OCI-LY1 (cell line): Measurements from ENCODE around the gene BAAT.

ENCODE experiments used
- H2AFZ ChIP-seq: fragments of 200-600 bp; sonication (generic), shearing (Covaris generic); 2 replicates; pipeline ENCODE4 v1.6.0; 2014; ENCODE audit warnings: antibody characterized with exemption, mild to moderate bottlenecking, low read length
- H3F3A ChIP-seq: fragments of 200-600 bp; sonication (generic), shearing (Covaris generic); 2 replicates; pipeline ENCODE4 v1.6.0; 2014; ENCODE audit warnings: mild to moderate bottlenecking, antibody characterized with exemption, low read length, moderate library complexity; ENCODE audit not compliant: insufficient read depth
- H3K27ac ChIP-seq: fragments of 200-600 bp; sonication (generic); 2 replicates; pipeline ENCODE4 v1.5.1; 2014; ENCODE audit warnings: low read length, mixed run types, mild to moderate bottlenecking, low read depth; ENCODE audit not compliant: poor library complexity, severe bottlenecking
- H3K27me3 ChIP-seq: fragments of 200-600 bp; sonication (generic); 2 replicates; pipeline ENCODE4 v1.6.0; 2014; ENCODE audit warnings: antibody characterized with exemption, mild to moderate bottlenecking, low read length, moderate library complexity; ENCODE audit not compliant: insufficient read depth
- H3K36me3 ChIP-seq: fragments of 200-600 bp; sonication (generic); 2 replicates; pipeline ENCODE4 v1.6.1; 2014; ENCODE audit warnings: mild to moderate bottlenecking, antibody characterized with exemption, low read length, moderate library complexity, mixed read lengths; ENCODE audit not compliant: insufficient read depth
- H3K4me1 ChIP-seq: fragments of 200-600 bp; sonication (generic); 2 replicates; pipeline ENCODE4 v1.5.1; 2014; ENCODE audit warnings: mild to moderate bottlenecking, low read length, moderate library complexity; ENCODE audit not compliant: insufficient read depth, severe bottlenecking
- H3K4me2 ChIP-seq: fragments of 200-600 bp; sonication (generic), shearing (Covaris generic); 2 replicates; pipeline ENCODE4 v1.6.1; 2014; ENCODE audit warnings: low read length
- H3K4me3 ChIP-seq: fragments of 200-600 bp; sonication (generic); 2 replicates; pipeline ENCODE4 v1.5.1; 2014; ENCODE audit warnings: low read length, low read depth, mild to moderate bottlenecking, mixed read lengths; ENCODE audit not compliant: poor library complexity, severe bottlenecking
- H3K79me2 ChIP-seq: fragments of 200-600 bp; shearing (Covaris generic); 2 replicates; pipeline ENCODE4 v1.6.1; 2016; ENCODE audit warnings: mixed run types, low read length, mixed read lengths; ENCODE audit not compliant: insufficient read depth
- H3K9ac ChIP-seq: fragments of 200-600 bp; sonication (generic), shearing (Covaris generic); 2 replicates; pipeline ENCODE4 v1.6.1; 2014; ENCODE audit warnings: mild to moderate bottlenecking, low read length, mixed read lengths
- H3K9me2 ChIP-seq: fragments of 200-600 bp; sonication (generic), shearing (Covaris generic); 2 replicates; pipeline ENCODE4 v1.6.1; 2014; ENCODE audit warnings: low read depth, mild to moderate bottlenecking, low read length, mixed read lengths
- H3K9me3 ChIP-seq: fragments of 200-600 bp; shearing (Covaris generic); 2 replicates; pipeline ENCODE4 v1.6.1; 2014; ENCODE audit warnings: low read length, mixed read lengths
- H4K20me1 ChIP-seq: fragments of 200-600 bp; sonication (generic), shearing (Covaris generic); 2 replicates; pipeline ENCODE4 v1.6.0; 2016; ENCODE audit warnings: mild to moderate bottlenecking, low read length; ENCODE audit not compliant: insufficient read depth
- CTCF ChIP-seq: fragments of 200-600 bp; sonication (generic), shearing (Covaris generic); IDR thresholded peaks from 2 replicates; pipeline ENCODE4 v1.5.1; 2017; ENCODE audit warnings: mild to moderate bottlenecking, antibody characterized with exemption, low read length, moderate library complexity, mixed read lengths
- EZH2 ChIP-seq: fragments of 200-600 bp; sonication (generic), shearing (Covaris generic); IDR thresholded peaks from 2 replicates; pipeline ENCODE4 v1.8.0; 2017; ENCODE audit warnings: borderline replicate concordance, mixed run types, mild to moderate bottlenecking, antibody characterized with exemption, low read length, moderate library complexity, mixed read lengths

Gene BAAT

DNA sequence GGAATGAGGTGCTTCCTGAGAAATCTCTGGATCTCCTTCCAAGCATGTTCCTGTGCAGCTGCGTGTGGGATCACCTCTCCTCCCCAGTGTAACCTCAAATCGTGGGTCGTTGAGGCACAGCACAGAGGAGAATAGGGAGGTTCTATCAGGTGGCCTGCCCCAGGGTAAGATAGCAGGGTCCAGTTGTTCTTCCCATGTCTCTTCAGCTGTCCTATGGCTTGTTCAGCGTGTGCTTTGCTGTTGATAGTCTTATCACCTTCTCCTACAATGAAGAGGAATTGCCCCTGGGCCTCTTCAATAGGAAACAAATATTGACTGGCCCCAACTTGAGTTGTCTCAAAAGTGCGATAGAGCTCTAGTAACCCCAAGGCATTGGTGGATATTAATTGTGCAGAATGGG lies 22.4 kb downstream of the BAAT start:
- H3K9me3 ChIP-seq: no peaks in the 10 kb centered on the region
- H2AFZ ChIP-seq: no peak overlapping the region
- no peak overlapping the region for H3K27ac ChIP-seq
- no peak overlapping the region for H3K4me2 ChIP-seq
- H3K9ac ChIP-seq: no peak overlapping the region
- no peaks in the 10 kb centered on the region for H3F3A ChIP-seq
- no peak overlapping the region for H3K4me3 ChIP-seq
- no peaks in the 10 kb centered on the region for H3K9me2 ChIP-seq
- no peaks in the 10 kb centered on the region for H4K20me1 ChIP-seq
- H3K4me1 ChIP-seq: no peaks in the 10 kb centered on the region
- TF ChIP-seq EZH2 (no peak), CTCF (no peak)
- H3K27me3 ChIP-seq: no peaks in the 10 kb centered on the region
- no peaks in the 10 kb centered on the region for H3K79me2 ChIP-seq
- no peaks in the 10 kb centered on the region for H3K36me3 ChIP-seq

- Histone ChIP-seq H3K4me3 (no peak overlapping the region), H4K20me1 (no peaks in the 10 kb centered on the region), H3K4me2 (no peak overlapping the region), H3K4me1 (no peaks in the 10 kb centered on the region), H3K27ac (no peak overlapping the region), H3F3A (no peaks in the 10 kb centered on the region), H3K9me3 (no peaks in the 10 kb centered on the region), H3K27me3 (no peaks in the 10 kb centered on the region), H3K9ac (no peak overlapping the region), H2AFZ (no peak overlapping the region), H3K9me2 (no peaks in the 10 kb centered on the region), H3K36me3 (no peaks in the 10 kb centered on the region), H3K79me2 (no peaks in the 10 kb centered on the region)
- TF ChIP-seq CTCF: no peak
- TF ChIP-seq EZH2: no peak
Observed at GRCh38 chr9:101360647-101361046, 24.2 kb downstream of the BAAT start.

DNA sequence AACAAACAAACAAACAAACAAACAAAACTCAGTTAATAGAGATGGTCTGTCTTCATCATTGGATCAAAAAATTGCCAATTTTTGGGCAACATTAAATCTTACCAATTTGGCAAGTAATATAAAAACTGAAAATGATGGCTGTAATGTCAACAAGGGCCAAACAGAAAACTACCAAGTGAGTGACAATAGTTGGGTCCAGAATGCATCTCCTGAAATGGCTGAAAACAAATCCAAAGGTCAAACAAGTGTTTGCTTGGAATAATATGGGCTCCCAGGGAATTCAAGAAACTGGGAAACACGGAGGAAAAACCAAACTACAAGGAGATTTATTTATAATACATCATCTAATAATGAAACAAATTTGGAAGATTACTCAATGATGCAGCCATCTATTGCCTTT lies 25.1 kb downstream of the BAAT start:
- Histone ChIP-seq H4K20me1 (no peaks in the 10 kb centered on the region), H3K27me3 (no peaks in the 10 kb centered on the region)
- TF ChIP-seq EZH2 (no peak), CTCF (no peak)

More for the DNA sequence above, 25.1 kb downstream of the BAAT start:
- Histone ChIP-seq H3F3A (no peaks in the 10 kb centered on the region), H3K27ac (no peak overlapping the region), H3K4me2 (no peak overlapping the region), H3K4me1 (no peaks in the 10 kb centered on the region), H3K9me3 (no peaks in the 10 kb centered on the region), H3K9ac (no peak overlapping the region), H3K9me2 (no peaks in the 10 kb centered on the region), H3K79me2 (no peaks in the 10 kb centered on the region), H3K36me3 (no peaks in the 10 kb centered on the region), H2AFZ (no peak overlapping the region), H3K4me3 (no peak overlapping the region)
